Heart right ventricle (tissue), 16 donors: Measurements from ENCODE around the gene HPCA. TPM values are rescaled to one million over a fixed set of nuclear protein-coding genes. Genes with fewer than 3 reads are reported as not detected.

Source experiments
- ATAC-seq, 8 donors: fragments of 200-7000 bp; cut with Tn5 transposase; one replicate each; pipeline ENCODE4 v1.9.1; 2020; ENCODE audit warnings: mild to moderate bottlenecking in 8 of 8, moderate library complexity in 8 of 8, moderate number of reproducible peaks in 1 of 8
- DNase-seq, 2 donors: peaks; one replicate each; pipeline ENCODE4 v3.0.0-alpha.2; 2020
- H3K27ac ChIP-seq, 10 donors: fragments of 200-600 bp; sonication (generic) in 2 of 10; one replicate each; pipeline versions ENCODE4 v1.5.0 to v1.8.0; 2020 to 2022; ENCODE audit warnings: mild to moderate bottlenecking in 3 of 10
- H3K27me3 ChIP-seq, 7 donors: fragments of 200-600 bp; one replicate each; pipeline ENCODE4 v1.8.0; 2021 to 2022; ENCODE audit warnings: mild to moderate bottlenecking in 2 of 7
- H3K36me3 ChIP-seq, 9 donors: fragments of 200-600 bp; sonication (generic) in 1 of 9; one replicate each; pipeline versions ENCODE4 v1.5.0 to v1.8.0; 2020 to 2022; ENCODE audit warnings: mild to moderate bottlenecking in 2 of 9
- H3K4me1 ChIP-seq, 9 donors: fragments of 200-600 bp; sonication (generic) in 1 of 9; one replicate each; pipeline versions ENCODE4 v1.5.0 to v1.8.0; 2020 to 2022; ENCODE audit warnings: mild to moderate bottlenecking in 4 of 9
- H3K4me3 ChIP-seq, 10 donors: fragments of 200-600 bp; sonication (generic) in 2 of 10; one replicate each; pipeline versions ENCODE4 v1.5.0 to v1.8.0; 2020 to 2022; ENCODE audit warnings: mild to moderate bottlenecking in 7 of 10, moderate library complexity in 2 of 10
- H3K9me3 ChIP-seq, 11 donors: fragments of 200-600 bp in 10 of 11; sonication (generic) in 2 of 11; one replicate each; pipeline versions ENCODE4 v1.5.0 to v1.8.0; 2013 to 2022; ENCODE audit warnings: mild to moderate bottlenecking in 2 of 11, control low read depth in 1 of 11, moderate library complexity in 1 of 11
- WGBS, 2 donors: extraction: QIAGEN DNeasy Blood & Tissue Kit; methylation state at CpG; one replicate each; pipeline ENCODE4 v1.1.7; 2013; ENCODE audit warnings: inconsistent platforms in 1 of 2; 5-methylcytosine and 5-hydroxymethylcytosine counted together
- intact Hi-C, 10 donors: fragments of 100-400 bp; cut with DNase I; formaldehyde crosslinking; loops; one replicate each; pipeline versions ENCODE4 v1.11.1 to v1.14.2; 2022
- polyA plus RNA-seq, 2 donors: library from polyadenylated mRNA; stranded (reverse); fragments of 200-250 nt; gene quantifications; one replicate each; pipeline ENCODE4 v1.2.3, GENCODE V29; 2013
- total RNA-seq, 10 donors: library from RNA; stranded (reverse); fragmentation: NEBNext Ultra II Directional in 3 of 10; extraction: Animal tissue kit (Norgen Biotek cat#: 25700) in 3 of 10; gene quantifications; one replicate each; pipeline versions ENCODE4 v1.2.1 to v1.2.4, GENCODE V29; 2021 to 2023
- TF ChIP-seq, protein P1 (sequence below), 9 donors: fragments of 200-600 bp; sonication (generic) in 2 of 9; IDR thresholded peaks; one replicate each; pipeline versions ENCODE4 v1.5.0 to v1.8.0; 2021 to 2022; ENCODE audit warnings: antibody characterized with exemption in 9 of 9, mild to moderate bottlenecking in 5 of 9, moderate library complexity in 1 of 9
- donor health status: Arrhythmogenic right ventricular cardiomyopathy.
- donor health status: ischemic (EF 13 %, LVEDD 7.1; RV severe dilation, severe dysfunction).
- donor health status: healthy with polysubstance abuse.
- donor health status: DM: no; HTN: yes; CAD: no.
- donor health status: DM: no; HTN: no; CAD: no.
- donor health status: ischemic (EF 25% LVEDD 6.9; RV normal size, moderate dysfunction).
- donor health status: ischemic (EF 25% LVEDD 5.7; RV mildly dilated, moderate dysfunction).
- donor health status: healthy.
- donor health status: DM: yes; HTN: yes; CAD: no.
- donor health status: Ischemic cardiomyopathy.
- donor health status: ischemic (EF 35%, LVEDD 5.7; RV mildly dilated, moderate dysfunction).
- donor health status: nonischemic (EF 11% LVEDD 7.7; RV severe dilation, severe dysfunction).
- donor health status: DM: yes; HTN: yes; CAD: no.
- donor health status: PGD.
- donor health status: ischemic (EF 29% LVEDD 5.4; RV normal size, mild dysfunction).
- donor health status: nonischemic (EF 23%, LVEDD 6.1; RV moderate dilation, normal function).

Gene HPCA
- total and polyA plus RNA-seq, 12 donors: not detected

DNA sequence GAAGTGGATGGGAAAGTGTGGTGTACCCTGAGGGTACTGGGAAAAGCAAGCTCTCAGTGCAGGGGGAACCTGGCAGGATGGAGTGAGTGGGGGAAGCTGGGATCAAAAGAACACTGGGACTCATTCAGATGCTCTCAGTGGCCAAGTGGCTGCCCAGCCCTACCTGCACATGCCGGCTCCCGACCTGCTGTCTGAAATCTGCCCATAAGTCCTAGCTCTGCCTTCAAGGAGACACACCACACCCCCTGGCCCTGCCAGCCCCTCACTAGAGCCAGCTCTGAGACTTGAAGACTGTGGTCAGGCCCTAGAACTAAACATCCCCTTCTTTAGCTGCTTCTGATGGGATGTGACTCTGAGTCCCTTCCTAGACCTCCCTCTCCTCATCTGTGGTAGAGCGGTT, 12.7 kb downstream of the HPCA start:
- TF ChIP-seq, protein P1, sequence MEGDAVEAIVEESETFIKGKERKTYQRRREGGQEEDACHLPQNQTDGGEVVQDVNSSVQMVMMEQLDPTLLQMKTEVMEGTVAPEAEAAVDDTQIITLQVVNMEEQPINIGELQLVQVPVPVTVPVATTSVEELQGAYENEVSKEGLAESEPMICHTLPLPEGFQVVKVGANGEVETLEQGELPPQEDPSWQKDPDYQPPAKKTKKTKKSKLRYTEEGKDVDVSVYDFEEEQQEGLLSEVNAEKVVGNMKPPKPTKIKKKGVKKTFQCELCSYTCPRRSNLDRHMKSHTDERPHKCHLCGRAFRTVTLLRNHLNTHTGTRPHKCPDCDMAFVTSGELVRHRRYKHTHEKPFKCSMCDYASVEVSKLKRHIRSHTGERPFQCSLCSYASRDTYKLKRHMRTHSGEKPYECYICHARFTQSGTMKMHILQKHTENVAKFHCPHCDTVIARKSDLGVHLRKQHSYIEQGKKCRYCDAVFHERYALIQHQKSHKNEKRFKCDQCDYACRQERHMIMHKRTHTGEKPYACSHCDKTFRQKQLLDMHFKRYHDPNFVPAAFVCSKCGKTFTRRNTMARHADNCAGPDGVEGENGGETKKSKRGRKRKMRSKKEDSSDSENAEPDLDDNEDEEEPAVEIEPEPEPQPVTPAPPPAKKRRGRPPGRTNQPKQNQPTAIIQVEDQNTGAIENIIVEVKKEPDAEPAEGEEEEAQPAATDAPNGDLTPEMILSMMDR (IDR thresholded peaks at IDR 0.05): no peak
- H3K4me3 ChIP-seq: no peak overlapping the region
- no peaks in the 10 kb centered on the region for H3K36me3 ChIP-seq
- ATAC-seq (no peak), DNase-seq (no peak)
- intact Hi-C loops: no loop called here
- H3K27me3 ChIP-seq: peaks cover 0 to 47% (median 5%) of the 10 kb centered on the region in 7 donors
- H3K9me3 ChIP-seq: no peaks in the 10 kb centered on the region
- no peak overlapping the region for H3K27ac ChIP-seq
- 91 to 98% methylated on average over 3 of the region's 3 CpGs for whole genome bisulfite sequencing, 2 donors
- peaks cover 0 to 17% (median 8%) of the 10 kb centered on the region in 9 donors for H3K4me1 ChIP-seq

DNA sequence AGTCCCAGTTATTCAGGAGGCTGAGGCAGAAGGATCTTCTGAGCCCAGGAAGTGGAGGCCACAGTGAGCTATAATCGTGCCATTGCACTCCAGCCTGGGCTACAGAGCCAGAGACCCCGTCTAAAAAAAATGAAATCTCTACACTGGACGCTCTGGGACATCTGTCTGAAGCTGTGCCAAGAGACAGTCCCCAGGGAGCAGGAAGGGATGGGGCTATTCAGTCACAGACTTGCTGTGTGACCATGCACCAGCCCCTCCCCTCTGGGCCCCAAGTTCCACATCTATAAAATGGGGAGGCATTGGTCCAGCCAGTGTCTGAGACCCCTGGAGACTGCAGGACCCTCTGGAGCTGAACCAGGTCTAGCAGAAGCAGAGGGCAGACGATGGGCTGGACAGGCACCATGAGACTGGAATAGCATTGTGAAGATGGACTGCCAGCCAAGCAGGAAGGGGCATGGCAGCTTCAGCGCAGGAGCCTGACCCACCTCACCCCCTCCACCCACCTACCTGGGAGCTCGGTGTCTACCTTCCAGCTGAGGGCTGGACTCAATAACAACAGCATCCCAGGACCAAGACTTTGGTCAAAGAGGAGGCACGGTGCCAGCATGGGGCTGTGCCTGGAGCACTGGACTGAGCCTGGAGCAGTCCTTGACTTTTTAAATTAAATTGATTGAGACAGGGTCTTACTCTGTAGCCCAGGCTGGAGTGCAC, 13.4 kb downstream of the HPCA start:
- Histone ChIP-seq H3K27me3 (peaks cover 0 to 42% (median 6%) of the 10 kb centered on the region in 7 donors), H3K4me1 (peaks cover 0 to 16% (median 8%) of the 10 kb centered on the region in 9 donors), H3K4me3 (no peak overlapping the region), H3K27ac (no peak overlapping the region), H3K36me3 (no peaks in the 10 kb centered on the region), H3K9me3 (no peaks in the 10 kb centered on the region)
- TF ChIP-seq, protein P1 (IDR thresholded peaks at IDR 0.05): no peak
- intact Hi-C loops: no loop called here
- ATAC-seq (peak in 1 of 8 donors; percentile 13), DNase-seq (peak in 1 of 2 donors; percentile 45)
- 68 to 77% methylated on average over 7 of the region's 7 CpGs for WGBS, 2 donors

DNA sequence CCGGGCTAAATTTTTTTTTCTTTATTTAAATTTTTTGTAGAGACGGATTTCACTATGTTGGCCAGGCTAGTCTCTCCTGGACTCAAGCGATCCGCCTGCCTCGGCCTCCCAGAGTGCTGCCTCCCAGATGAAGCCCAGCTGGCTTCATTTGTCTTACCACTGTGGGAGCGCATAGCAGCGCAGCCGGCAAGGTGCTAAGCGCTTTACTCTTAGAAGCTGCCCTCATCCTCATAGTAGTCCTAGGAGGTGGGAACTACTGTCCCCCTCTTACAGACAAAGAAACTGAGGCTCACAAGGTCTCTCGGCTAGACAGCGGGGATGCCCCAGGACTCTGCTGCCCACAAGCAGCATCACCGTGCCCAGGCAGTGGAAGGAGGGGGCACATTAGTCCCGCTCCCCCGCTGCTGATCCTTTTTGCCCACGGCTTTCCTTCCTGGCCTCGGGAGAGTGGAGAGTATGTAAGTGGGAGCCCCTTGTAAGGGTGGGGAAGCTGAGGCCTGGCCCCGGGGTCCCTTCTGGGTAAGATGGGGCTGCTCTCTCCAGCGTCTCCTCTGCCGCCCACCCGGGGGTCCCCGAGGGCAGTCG, 14.2 kb downstream of the HPCA start:
- TF ChIP-seq, protein P1 (IDR thresholded peaks at IDR 0.05): no peak
- H3K27ac ChIP-seq: peak overlapping the region in 2 of 10 donors; percentile 26 to 39

DNA sequence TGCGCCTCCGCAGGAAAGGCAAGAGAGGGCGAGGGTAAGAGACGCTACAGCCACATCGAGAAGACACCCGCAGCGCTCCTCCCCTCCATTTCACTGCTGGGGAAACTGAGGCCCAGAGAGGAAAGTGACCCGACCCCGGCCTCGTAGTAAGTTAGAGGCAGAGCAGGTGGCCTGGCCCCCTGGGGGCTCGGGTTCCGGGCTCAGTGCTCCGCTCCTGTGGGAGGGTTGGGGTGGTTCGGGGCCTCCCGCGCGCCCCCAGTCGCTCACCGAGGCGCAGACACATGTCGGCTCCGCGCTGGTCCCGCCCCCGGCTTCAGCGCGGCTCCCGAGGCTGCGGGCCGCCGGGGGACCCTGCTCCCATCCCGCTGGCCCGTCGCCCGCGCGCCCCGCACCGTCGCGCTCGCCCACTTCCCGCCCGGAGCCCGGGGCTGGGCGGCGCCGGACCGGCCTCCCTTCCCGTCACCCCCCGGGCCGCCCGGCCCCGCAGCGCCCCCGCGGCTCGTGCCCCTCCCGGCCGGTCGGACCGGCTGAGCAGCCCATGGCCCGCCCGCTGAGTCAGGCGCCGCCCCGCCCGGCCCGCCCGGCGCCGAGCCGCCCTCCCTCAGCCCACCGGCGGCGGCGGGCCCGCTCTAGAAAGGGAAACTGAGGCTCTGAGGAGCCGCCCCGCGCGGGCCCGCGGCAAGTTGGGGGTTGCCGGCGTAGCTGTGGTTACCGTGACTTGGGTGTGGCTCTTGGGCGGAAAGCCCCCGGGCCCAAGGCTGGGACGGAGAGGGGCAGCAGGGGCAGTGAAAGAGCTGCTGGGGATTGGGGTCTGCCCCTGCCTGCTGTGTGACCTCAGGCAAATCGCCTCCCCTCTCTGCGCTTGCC, 14.9 kb downstream of the HPCA start, which contains the start of gene TMEM54:
TMEM54 (minus strand) TSS at position 434 of the 867 bp plus-strand sequence; CDS start at position 283, 151 bp downstream.
- Histone ChIP-seq H3K36me3 (no peaks in the 10 kb centered on the region), H3K4me1 (peaks cover 0 to 16% (median 8%) of the 10 kb centered on the region in 9 donors), H3K9me3 (no peaks in the 10 kb centered on the region), H3K27ac (peak within 1 kb of the TSS in 4 of 10 donors; percentile 26 to 50 (median 42)), H3K4me3 (peak within 1 kb of the TSS; percentile 39 to 65 (median 58)), H3K27me3 (peaks cover 0 to 38% (median 3%) of the 10 kb centered on the region in 7 donors)
- 1 to 2% methylated on average over 71 to 91 of the region's 92 CpGs for WGBS, 2 donors
- DNase-seq: peak; percentile 38 to 62
- TF ChIP-seq, protein P1 (IDR thresholded peaks at IDR 0.05): no peak
- ATAC-seq: peak; percentile 48 to 94 (median 80)
- intact Hi-C loops: no loop called here

More for the DNA sequence above, 14.2 kb downstream of the HPCA start:
- no peak for DNase-seq
- no peaks in the 10 kb centered on the region for H3K9me3 ChIP-seq
- WGBS, 2 donors: 20 to 23% methylated on average over 22 of the region's 22 CpGs
- H3K4me3 ChIP-seq: peak overlapping the region; percentile 39 to 65 (median 58)
- peak in 2 of 8 donors; percentile 19 to 20 for ATAC-seq
- no peaks in the 10 kb centered on the region for H3K36me3 ChIP-seq
- peaks cover 0 to 38% (median 3%) of the 10 kb centered on the region in 7 donors for H3K27me3 ChIP-seq
- peaks cover 0 to 16% (median 8%) of the 10 kb centered on the region in 9 donors for H3K4me1 ChIP-seq
- intact Hi-C loops: no loop called here
